HG02840 (cell line): ENCODE measurements around the gene CDC42BPA.
"Not testable (repeated sequence)": the region's sequence is repeated elsewhere in the genome, so short reads cannot be mapped to it uniquely, and the experiment has no call there.

Experiments
- ATAC-seq: cut with Tn5 transposase; IDR thresholded peaks from one replicate; pipeline ENCODE4 v1.9.1; 2021; ENCODE audit warnings: mild to moderate bottlenecking, moderate library complexity, moderate number of reproducible peaks; ENCODE audit not compliant: unreplicated experiment, low FRiP score

Gene CDC42BPA

GRCh38 chr1:227152525-227152924 lies 165.8 kb downstream of the CDC42BPA start:
- ATAC-seq: no peak

- no peak for ATAC-seq
Observed at GRCh38 chr1:227140376-227140775, 177.9 kb downstream of the CDC42BPA start.

- no peak for ATAC-seq
Observed at GRCh38 chr1:227136210-227136820, 182.0 kb downstream of the CDC42BPA start.

GRCh38 chr1:227134686-227135314 lies 183.5 kb downstream of the CDC42BPA start:
- ATAC-seq: no peak

GRCh38 chr1:227132695-227133094 lies 185.6 kb downstream of the CDC42BPA start:
- ATAC-seq: not testable (repeated sequence)

GRCh38 chr1:227131193-227131592 lies 187.1 kb downstream of the CDC42BPA start:
- ATAC-seq: no peak

GRCh38 chr1:227127891-227128290 lies 190.4 kb downstream of the CDC42BPA start:
- no peak for ATAC-seq

GRCh38 chr1:227125929-227126545 lies 192.3 kb downstream of the CDC42BPA start:
- ATAC-seq: no peak

- ATAC-seq: no peak
Observed at GRCh38 chr1:227124473-227124872, 193.8 kb downstream of the CDC42BPA start.

- ATAC-seq: no peak
Observed at GRCh38 chr1:227120826-227121225, 197.5 kb downstream of the CDC42BPA start.

- ATAC-seq: no peak
Observed at GRCh38 chr1:227112538-227112937, 205.8 kb downstream of the CDC42BPA start.

GRCh38 chr1:227111782-227112181 lies 206.5 kb downstream of the CDC42BPA start:
- ATAC-seq: no peak

GRCh38 chr1:227105291-227105690 lies 213.0 kb downstream of the CDC42BPA start:
- ATAC-seq: not testable (repeated sequence)

- ATAC-seq: no peak
Observed at GRCh38 chr1:227102056-227102455, 216.2 kb downstream of the CDC42BPA start.

- no peak for ATAC-seq
Observed at GRCh38 chr1:227094249-227094966, 223.9 kb downstream of the CDC42BPA start.

GRCh38 chr1:227093309-227093708 lies 225.0 kb downstream of the CDC42BPA start:
- no peak for ATAC-seq

GRCh38 chr1:227092069-227092468 lies 226.2 kb downstream of the CDC42BPA start:
- no peak for ATAC-seq

GRCh38 chr1:227086636-227087035 lies 231.7 kb downstream of the CDC42BPA start:
- ATAC-seq: no peak

- no peak for ATAC-seq
Observed at GRCh38 chr1:227082999-227083746, 235.1 kb downstream of the CDC42BPA start.

GRCh38 chr1:227077783-227078182 lies 240.5 kb downstream of the CDC42BPA start:
- no peak for ATAC-seq

- ATAC-seq: no peak
Observed at GRCh38 chr1:227073786-227074185, 244.5 kb downstream of the CDC42BPA start.
